Right lobe of liver (tissue), 4 donors: Measurements from ENCODE around the gene AUNIP.

Source experiments
- POLR2A ChIP-seq: fragments of 450-650 bp; IDR thresholded peaks from one replicate; pipeline ENCODE4 v1.6.1; 2017; ENCODE audit warnings: antibody characterized with exemption, mild to moderate bottlenecking
- TF ChIP-seq, protein P1 (sequence below), 4 donors: fragments of 200-600 bp in 3 of 4; fragments of 450-650 bp in 1 of 4; IDR thresholded peaks; one replicate each; pipeline versions ENCODE4 v1.5.1 to v1.8.0; 2016 to 2022; ENCODE audit warnings: antibody characterized with exemption in 4 of 4, mild to moderate bottlenecking in 2 of 4
- donor health status: DM: no; HTN: no; CAD: no.
- donor health status: DM: no; HTN: no; CAD: no.
- donor health status: DM: no; HTN: yes; CAD: no.

DNA sequence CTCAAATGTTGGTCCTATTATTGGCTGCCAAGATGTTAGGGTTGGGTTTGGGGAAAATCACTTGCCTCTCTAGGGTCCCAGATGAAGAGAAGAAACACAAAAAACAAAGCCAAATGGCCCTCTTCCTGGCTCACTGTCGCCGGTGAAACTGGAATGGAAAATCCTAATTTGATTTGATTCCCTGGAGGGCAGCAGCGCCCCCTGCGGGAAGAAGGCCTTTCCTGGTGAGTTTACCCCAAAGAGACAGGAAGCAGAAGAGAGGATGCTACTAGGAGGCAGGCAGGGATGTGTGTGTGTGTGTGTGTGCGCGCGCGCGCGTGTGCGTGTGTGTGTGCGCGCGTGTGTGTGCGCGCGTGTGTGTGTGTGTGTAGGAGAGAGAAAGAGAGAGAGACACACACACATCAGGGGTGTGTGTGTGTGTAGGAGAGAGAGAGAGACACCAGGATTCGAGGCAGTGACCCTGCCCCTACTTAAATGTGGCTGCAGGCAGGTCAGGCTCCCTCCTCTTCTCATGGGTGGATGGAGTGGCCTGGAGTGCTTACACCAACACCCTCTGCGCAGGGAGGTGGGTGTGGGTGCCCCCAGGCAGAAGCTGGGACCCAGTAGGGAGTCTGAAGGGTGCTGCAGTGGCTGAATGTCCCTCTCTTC lies 62.3 kb downstream of the AUNIP start:
- TF ChIP-seq, protein P1, sequence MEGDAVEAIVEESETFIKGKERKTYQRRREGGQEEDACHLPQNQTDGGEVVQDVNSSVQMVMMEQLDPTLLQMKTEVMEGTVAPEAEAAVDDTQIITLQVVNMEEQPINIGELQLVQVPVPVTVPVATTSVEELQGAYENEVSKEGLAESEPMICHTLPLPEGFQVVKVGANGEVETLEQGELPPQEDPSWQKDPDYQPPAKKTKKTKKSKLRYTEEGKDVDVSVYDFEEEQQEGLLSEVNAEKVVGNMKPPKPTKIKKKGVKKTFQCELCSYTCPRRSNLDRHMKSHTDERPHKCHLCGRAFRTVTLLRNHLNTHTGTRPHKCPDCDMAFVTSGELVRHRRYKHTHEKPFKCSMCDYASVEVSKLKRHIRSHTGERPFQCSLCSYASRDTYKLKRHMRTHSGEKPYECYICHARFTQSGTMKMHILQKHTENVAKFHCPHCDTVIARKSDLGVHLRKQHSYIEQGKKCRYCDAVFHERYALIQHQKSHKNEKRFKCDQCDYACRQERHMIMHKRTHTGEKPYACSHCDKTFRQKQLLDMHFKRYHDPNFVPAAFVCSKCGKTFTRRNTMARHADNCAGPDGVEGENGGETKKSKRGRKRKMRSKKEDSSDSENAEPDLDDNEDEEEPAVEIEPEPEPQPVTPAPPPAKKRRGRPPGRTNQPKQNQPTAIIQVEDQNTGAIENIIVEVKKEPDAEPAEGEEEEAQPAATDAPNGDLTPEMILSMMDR (IDR thresholded peaks at IDR 0.05), result peak; percentile 67 to 86 (median 83)
- no peak for TF ChIP-seq POLR2A
